Measurements from ENCODE around the gene TSPAN32. TPM values are rescaled to one million over a fixed set of nuclear protein-coding genes. Genes with fewer than 3 reads are reported as not detected.

The TSPAN32 gene
- total RNA-seq, 1 donor from 2014 or later: 1.9 TPM

DNA sequence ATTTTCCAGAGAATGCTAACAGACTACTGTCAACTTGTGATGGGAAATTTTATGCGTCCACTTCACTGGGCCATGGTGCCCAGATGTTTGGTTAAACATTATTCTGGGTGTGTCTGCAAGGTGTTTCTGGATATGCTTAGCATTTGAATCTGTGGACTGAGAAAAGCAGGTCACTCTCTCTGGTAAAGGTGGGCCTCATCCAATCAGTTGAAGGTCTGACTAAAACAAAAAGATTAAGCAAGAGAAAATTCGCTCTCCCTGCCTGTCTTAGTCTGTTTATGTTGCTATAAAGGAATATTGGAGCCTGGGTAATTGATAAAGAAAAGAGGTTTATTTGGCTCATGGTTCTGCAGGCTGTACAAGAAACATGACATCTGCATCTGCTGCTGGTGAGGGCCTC, 43.2 kb downstream of the TSPAN32 start:
- peaks cover 0 to 10% of the 10 kb centered on the region in 2 donors for H3K9me3 ChIP-seq
- no peaks in the 10 kb centered on the region for H3K4me1 ChIP-seq
- peak in 1 of 2 donors; percentile 31 for DNase-seq (ENCODE audit: low spot score in 2 of 2)
- no peaks in the 10 kb centered on the region for H3K27me3 ChIP-seq
- no peak overlapping the region for H3K27ac ChIP-seq
- intact Hi-C loops (cut with DNase I): no loop called here
- no peak overlapping the region for H3K4me3 ChIP-seq
- no peak for TF ChIP-seq CTCF (IDR thresholded peaks at IDR 0.05)
- H3K36me3 ChIP-seq: peaks cover 0 to 2% of the 10 kb centered on the region in 2 donors

DNA sequence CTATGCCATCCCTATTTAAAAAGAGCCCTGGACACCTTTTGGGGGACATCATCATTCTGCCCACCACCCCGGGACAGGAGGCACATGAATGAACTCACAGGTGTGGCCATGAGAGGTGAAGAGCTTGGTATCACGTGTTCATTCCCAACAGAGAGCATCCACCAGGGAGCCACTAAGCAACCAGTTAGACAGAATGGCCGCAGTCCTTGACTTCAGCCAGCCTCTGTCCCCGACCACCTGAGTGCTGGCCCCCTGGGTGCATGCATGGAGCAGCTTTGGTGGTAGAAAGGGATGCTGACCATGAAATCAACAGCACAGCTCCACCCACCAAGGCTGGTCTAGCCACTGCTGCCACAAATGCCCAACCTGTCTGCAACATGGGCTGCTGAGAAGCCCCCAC, 44.2 kb downstream of the TSPAN32 start:
- no peak for TF ChIP-seq CTCF (IDR thresholded peaks at IDR 0.05)
- H3K27ac ChIP-seq: no peak overlapping the region
- intact Hi-C loops (cut with DNase I): no loop called here
- DNase-seq (ENCODE audit: low spot score in 2 of 2): peak in 1 of 2 donors; percentile 50
- H3K4me3 ChIP-seq: no peak overlapping the region
- H3K4me1 ChIP-seq: no peaks in the 10 kb centered on the region
- H3K36me3 ChIP-seq: peaks cover 0 to 2% of the 10 kb centered on the region in 2 donors
- peaks cover 0 to 10% of the 10 kb centered on the region in 2 donors for H3K9me3 ChIP-seq
- no peaks in the 10 kb centered on the region for H3K27me3 ChIP-seq

DNA sequence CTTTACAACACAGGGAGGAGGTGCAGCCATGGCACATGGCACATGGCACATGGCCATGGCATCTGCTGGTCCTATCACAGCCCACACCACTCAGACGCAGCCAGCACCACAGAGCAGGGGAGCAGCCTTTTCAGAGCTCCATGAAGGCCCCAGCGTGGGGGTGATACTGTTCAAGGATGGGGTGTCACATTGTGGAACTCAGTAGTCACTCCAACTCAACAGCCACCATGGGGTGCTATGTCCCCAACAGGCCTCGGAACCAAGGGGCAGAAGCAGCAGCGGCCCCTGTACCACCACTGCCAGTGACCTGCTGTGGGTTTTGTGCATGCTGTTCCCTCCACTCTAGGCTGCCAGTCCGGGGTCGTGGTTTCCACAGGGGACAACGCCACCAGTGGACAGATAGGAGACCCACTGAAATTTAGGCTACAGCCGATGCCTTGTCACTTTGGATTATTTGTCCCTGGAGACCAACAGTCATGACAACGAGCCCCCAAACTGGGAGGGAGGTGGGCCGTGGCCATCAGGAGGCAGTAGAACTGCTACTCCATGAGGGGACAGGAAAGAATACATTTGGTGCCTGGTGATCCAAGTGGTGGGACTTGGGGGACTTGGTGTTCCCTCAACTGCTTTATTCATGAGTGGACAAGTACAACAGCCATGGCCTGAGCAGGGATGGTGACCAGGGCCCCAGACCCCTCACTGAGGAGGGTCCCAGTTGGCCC, 44.9 kb downstream of the TSPAN32 start:
- TF ChIP-seq CTCF (IDR thresholded peaks at IDR 0.05): no peak
- H3K27ac ChIP-seq: no peak overlapping the region
- intact Hi-C loops (cut with DNase I): no loop called here
- H3K4me1 ChIP-seq: no peaks in the 10 kb centered on the region
- H3K4me3 ChIP-seq: no peak overlapping the region
- peaks cover 0 to 10% of the 10 kb centered on the region in 2 donors for H3K9me3 ChIP-seq
- peaks cover 0 to 2% of the 10 kb centered on the region in 2 donors for H3K36me3 ChIP-seq
- no peaks in the 10 kb centered on the region for H3K27me3 ChIP-seq
- DNase-seq (ENCODE audit: low spot score in 2 of 2): peak in 1 of 2 donors; percentile 52

DNA sequence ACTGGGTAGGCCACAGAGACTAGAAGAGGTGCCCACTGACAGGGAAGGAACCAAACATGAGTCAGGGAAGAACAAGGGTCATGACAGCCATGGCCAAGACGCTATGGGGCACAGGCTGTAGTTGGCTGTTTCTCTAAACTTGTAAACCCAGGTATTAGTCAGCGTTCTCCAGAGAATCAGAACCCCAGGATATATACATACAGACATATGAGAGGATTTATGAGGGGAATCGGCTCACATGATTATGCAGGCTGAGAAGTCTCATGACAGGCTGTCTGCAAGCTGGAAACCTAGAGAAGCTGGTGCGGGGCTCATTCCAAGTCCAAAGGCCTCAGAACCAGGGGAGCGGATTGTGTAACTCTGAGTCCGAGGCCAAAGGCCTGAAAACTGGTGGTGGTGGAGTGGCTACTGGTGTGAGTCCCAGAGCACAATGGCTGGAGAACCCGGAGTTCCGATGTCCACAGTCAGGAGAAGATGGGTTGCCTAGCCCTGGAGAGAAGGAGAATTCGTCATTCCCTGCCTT, 45.6 kb downstream of the TSPAN32 start:
- no peak for TF ChIP-seq CTCF (IDR thresholded peaks at IDR 0.05)
- intact Hi-C loops (cut with DNase I): no loop called here
- DNase-seq (ENCODE audit: low spot score in 2 of 2): no peak
- Histone ChIP-seq H3K27me3 (no peaks in the 10 kb centered on the region), H3K9me3 (peaks cover 0 to 10% of the 10 kb centered on the region in 2 donors), H3K4me3 (no peak overlapping the region), H3K36me3 (peaks cover 0 to 2% of the 10 kb centered on the region in 2 donors), H3K27ac (no peak overlapping the region), H3K4me1 (no peaks in the 10 kb centered on the region)

- intact Hi-C loops (cut with DNase I): no loop called here
- no peak for TF ChIP-seq CTCF (IDR thresholded peaks at IDR 0.05)
- Histone ChIP-seq H3K27me3 (no peaks in the 10 kb centered on the region), H3K36me3 (peaks cover 0 to 2% of the 10 kb centered on the region in 2 donors), H3K4me1 (no peaks in the 10 kb centered on the region), H3K9me3 (peaks cover 0 to 10% of the 10 kb centered on the region in 2 donors), H3K4me3 (no peak overlapping the region), H3K27ac (no peak overlapping the region)
- no peak for DNase-seq (ENCODE audit: low spot score in 2 of 2)
These were observed 47.2 kb downstream of the TSPAN32 start for GRCh38 chr11:2348986-2349385.

Measured in ascending aorta (tissue), 2 donors.